PFSK-1 (cell line): ENCODE measurements around the gene PLA2G4B.

Experiments used
- SIN3A ChIP-seq: IDR thresholded peaks from 2 replicates; pipeline ENCODE4 v1.6.1; 2012; ENCODE audit warnings: mild to moderate bottlenecking, low read length, moderate library complexity, borderline replicate concordance; ENCODE audit not compliant: insufficient read depth
- TAF1 ChIP-seq: IDR thresholded peaks from 2 replicates; pipeline ENCODE4 v1.6.1; 2012; ENCODE audit warnings: low read length, control low read depth, borderline replicate concordance; ENCODE audit not compliant: insufficient read depth

DNA sequence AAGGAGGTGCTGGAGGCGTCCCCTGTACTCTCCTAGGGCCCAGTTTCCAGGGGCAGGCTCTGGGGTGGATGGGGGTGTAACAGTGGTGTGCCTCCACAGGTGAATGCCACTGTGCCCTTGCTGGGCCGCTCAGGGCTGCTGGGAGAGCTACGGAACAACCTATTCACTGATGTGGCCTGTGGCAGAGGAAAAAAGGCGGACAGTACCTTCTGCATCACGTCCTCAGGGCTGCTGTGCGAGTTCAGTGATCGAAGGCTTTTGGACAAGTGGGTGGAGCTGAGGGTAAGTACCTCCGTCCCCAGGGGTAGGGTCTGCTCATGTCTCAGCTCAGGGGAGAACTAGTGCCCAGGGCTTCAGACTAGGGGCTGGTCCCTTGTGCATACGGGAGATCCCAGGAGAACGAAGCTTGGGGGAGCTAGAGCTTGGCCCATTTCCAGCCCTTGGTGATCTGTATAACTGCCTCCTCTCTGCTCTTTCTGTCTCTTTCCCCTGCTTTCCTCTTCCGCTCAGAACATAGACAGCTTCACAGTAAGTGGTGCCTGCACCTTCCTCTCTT lies 25.7 kb upstream of the PLA2G4B start:
- TF ChIP-seq TAF1 (no peak), SIN3A (no peak)
